Measurements from ENCODE around the gene RND2.

DNA sequence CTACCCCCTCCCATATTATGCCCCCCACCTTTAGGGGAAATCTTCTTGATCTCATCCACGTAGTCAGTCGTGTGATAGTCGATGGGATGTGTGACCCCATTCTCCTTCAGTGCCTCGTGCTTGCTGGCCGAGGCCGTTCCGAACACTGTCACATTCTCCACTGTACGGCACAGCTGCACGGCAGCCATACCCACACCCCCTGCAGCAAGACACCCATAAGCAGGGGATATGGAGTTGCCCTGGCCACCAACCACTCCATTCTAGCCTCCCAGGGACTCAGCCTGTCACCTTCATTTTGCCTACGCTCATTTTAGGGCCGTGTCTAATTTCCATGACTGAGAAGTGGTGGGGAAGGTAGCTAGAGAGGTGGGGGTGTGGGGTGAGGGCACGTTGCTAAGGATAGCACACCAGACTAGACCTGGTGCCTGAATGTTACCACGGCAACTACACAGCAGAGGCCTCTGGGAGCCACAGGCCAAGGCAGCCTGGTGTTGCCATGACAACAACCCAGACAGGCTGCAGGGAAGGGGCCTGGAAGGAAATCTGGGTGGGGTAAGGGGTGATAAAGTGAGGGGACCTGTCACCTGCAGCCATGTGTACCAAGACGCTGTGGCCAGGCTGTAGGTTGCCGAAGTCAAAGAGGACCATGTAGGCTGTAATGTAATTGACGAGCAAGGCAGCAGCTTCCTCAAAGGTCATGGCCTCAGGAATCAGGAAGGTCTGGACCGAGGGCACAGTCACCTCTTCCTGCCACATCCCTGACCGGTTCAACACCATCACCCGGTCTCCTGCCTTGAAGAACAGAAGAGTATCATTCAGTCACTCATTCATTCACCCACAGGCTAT is 6.8 kb upstream of the RND2 start:
- TF ChIP-seq, protein P1, sequence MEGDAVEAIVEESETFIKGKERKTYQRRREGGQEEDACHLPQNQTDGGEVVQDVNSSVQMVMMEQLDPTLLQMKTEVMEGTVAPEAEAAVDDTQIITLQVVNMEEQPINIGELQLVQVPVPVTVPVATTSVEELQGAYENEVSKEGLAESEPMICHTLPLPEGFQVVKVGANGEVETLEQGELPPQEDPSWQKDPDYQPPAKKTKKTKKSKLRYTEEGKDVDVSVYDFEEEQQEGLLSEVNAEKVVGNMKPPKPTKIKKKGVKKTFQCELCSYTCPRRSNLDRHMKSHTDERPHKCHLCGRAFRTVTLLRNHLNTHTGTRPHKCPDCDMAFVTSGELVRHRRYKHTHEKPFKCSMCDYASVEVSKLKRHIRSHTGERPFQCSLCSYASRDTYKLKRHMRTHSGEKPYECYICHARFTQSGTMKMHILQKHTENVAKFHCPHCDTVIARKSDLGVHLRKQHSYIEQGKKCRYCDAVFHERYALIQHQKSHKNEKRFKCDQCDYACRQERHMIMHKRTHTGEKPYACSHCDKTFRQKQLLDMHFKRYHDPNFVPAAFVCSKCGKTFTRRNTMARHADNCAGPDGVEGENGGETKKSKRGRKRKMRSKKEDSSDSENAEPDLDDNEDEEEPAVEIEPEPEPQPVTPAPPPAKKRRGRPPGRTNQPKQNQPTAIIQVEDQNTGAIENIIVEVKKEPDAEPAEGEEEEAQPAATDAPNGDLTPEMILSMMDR (conservative IDR thresholded peaks at IDR 0.05) = no peak
- TF ChIP-seq ZFX (IDR thresholded peaks at IDR 0.05) = no peak
